WTC11 (cell line): ENCODE data around the gene OR6C2. TPM values are rescaled to one million over a fixed set of nuclear protein-coding genes. Genes with fewer than 3 reads are reported as not detected.

Experiments
- ATAC-seq: fragments of 200-7000 bp; cut with Tn5 transposase; 2 replicates; pipeline ENCODE4 v1.10.0; 2021; ENCODE audit warnings: mild to moderate bottlenecking, moderate library complexity
- CTCF ChIA-PET: fragments of 300-600 bp; sonication (Branson Sonifier 250); formaldehyde crosslinking; loops from one replicate; lab custom pipeline; 2021; ENCODE audit warnings: antibody characterized with exemption; lab: Charles Lee
- POLR2A ChIA-PET: fragments of 350-600 bp; sonication (Branson Sonifier 250); formaldehyde crosslinking; loops from one replicate; lab custom pipeline; 2021; ENCODE audit warnings: antibody characterized with exemption; lab: Charles Lee
- DNase-seq: peaks from one replicate; pipeline ENCODE4 v3.0.0; 2021; ENCODE audit warnings: low spot score
- H3K27ac Mint-ChIP-seq: 2 replicates; pipeline ENCODE4 v1.8.0; 2021; ENCODE audit warnings: mixed read lengths
- H3K27me3 Mint-ChIP-seq: 2 replicates; pipeline ENCODE4 v1.8.0; 2021; ENCODE audit warnings: low read depth, mild to moderate bottlenecking, moderate library complexity, mixed read lengths
- H3K36me3 Mint-ChIP-seq: 2 replicates; pipeline ENCODE4 v1.8.0; 2021; ENCODE audit warnings: mixed read lengths
- H3K4me1 Mint-ChIP-seq: 2 replicates; pipeline ENCODE4 v1.8.0; 2022; ENCODE audit warnings: mixed read lengths
- H3K4me3 Mint-ChIP-seq: 2 replicates; pipeline ENCODE4 v1.8.0; 2021; ENCODE audit warnings: mild to moderate bottlenecking, moderate library complexity, mixed read lengths
- H3K9me3 Mint-ChIP-seq: 2 replicates; pipeline ENCODE4 v1.8.0; 2021; ENCODE audit warnings: mixed read lengths
- ERG ChIP-seq: fragments of 250-450 bp; sonication (Bioruptor Pico); IDR thresholded peaks from 2 replicates; pipeline ENCODE4 v1.8.0; 2021; ENCODE audit warnings: mild to moderate bottlenecking
- FOXP4 ChIP-seq: sonication (generic); formaldehyde crosslinking; IDR thresholded peaks from 2 replicates; pipeline ENCODE4 v1.8.0; 2022; ENCODE audit warnings: mild to moderate bottlenecking, missing genetic modification reagents
- GABPB1 ChIP-seq: sonication (generic); formaldehyde crosslinking; IDR thresholded peaks from 2 replicates; pipeline ENCODE4 v1.8.1; 2023; ENCODE audit warnings: mild to moderate bottlenecking, missing genetic modification reagents
- HMGA2 ChIP-seq: fragments of 250-450 bp; sonication (Bioruptor Pico); IDR thresholded peaks from 2 replicates; pipeline ENCODE4 v1.4.0; 2021; ENCODE audit warnings: mild to moderate bottlenecking, moderate library complexity
- MYBL2 ChIP-seq: sonication (generic); formaldehyde crosslinking; IDR thresholded peaks from 2 replicates; pipeline ENCODE4 v1.8.1; 2023; ENCODE audit warnings: mild to moderate bottlenecking, moderate library complexity, missing genetic modification reagents
- PRDM15 ChIP-seq: sonication (generic); formaldehyde crosslinking; IDR thresholded peaks from 2 replicates; pipeline ENCODE4 v1.8.0; 2022; ENCODE audit warnings: missing genetic modification reagents
- PRRX2 ChIP-seq: fragments of 250-450 bp; sonication (Bioruptor Pico); IDR thresholded peaks from 2 replicates; pipeline ENCODE4 v1.8.0; 2021; ENCODE audit warnings: mild to moderate bottlenecking
- RELA ChIP-seq: sonication (generic); formaldehyde crosslinking; IDR thresholded peaks from 2 replicates; pipeline ENCODE4 v1.8.1; 2022; ENCODE audit warnings: missing genetic modification reagents, mild to moderate bottlenecking, borderline replicate concordance
- SMAD3 ChIP-seq: sonication (generic); formaldehyde crosslinking; IDR thresholded peaks from 2 replicates; pipeline ENCODE4 v1.8.0; 2022; ENCODE audit warnings: missing genetic modification reagents, mild to moderate bottlenecking, borderline replicate concordance
- SP1 ChIP-seq: sonication (generic); formaldehyde crosslinking; conservative IDR thresholded peaks from 2 replicates; pipeline ENCODE4 v1.8.1; 2022; ENCODE audit warnings: missing genetic modification reagents
- TP53 ChIP-seq: sonication (generic); formaldehyde crosslinking; IDR thresholded peaks from 2 replicates; pipeline ENCODE4 v1.8.1; 2023; ENCODE audit warnings: mild to moderate bottlenecking, missing genetic modification reagents
- ZBTB43 ChIP-seq: sonication (generic); formaldehyde crosslinking; IDR thresholded peaks from 2 replicates; pipeline ENCODE4 v1.8.1; 2023; ENCODE audit warnings: mild to moderate bottlenecking, missing genetic modification reagents
- ZMAT4 ChIP-seq: fragments of 250-450 bp; sonication (Bioruptor Pico); IDR thresholded peaks from 2 replicates; pipeline ENCODE4 v1.9.0; 2021; ENCODE audit warnings: mild to moderate bottlenecking
- ZNF121 ChIP-seq: sonication (generic); formaldehyde crosslinking; IDR thresholded peaks from 2 replicates; pipeline ENCODE4 v1.8.0; 2023; ENCODE audit warnings: missing genetic modification reagents
- ZNF232 ChIP-seq: sonication (generic); formaldehyde crosslinking; IDR thresholded peaks from 2 replicates; pipeline ENCODE4 v1.8.0; 2022; ENCODE audit warnings: mild to moderate bottlenecking, missing genetic modification reagents
- ZNF281 ChIP-seq: sonication (generic); formaldehyde crosslinking; IDR thresholded peaks from 2 replicates; pipeline ENCODE4 v1.8.0; 2023; ENCODE audit warnings: mild to moderate bottlenecking, missing genetic modification reagents
- ZNF396 ChIP-seq: fragments of 250-450 bp; sonication (Bioruptor Pico); IDR thresholded peaks from 2 replicates; pipeline ENCODE4 v1.8.0; 2021; ENCODE audit warnings: mild to moderate bottlenecking, moderate library complexity, borderline replicate concordance
- ZNF532 ChIP-seq: fragments of 250-450 bp; sonication (Bioruptor Pico); IDR thresholded peaks from 2 replicates; pipeline ENCODE4 v1.9.0; 2021; ENCODE audit warnings: mild to moderate bottlenecking, borderline replicate concordance
- ZNF671 ChIP-seq: fragments of 250-450 bp; sonication (Bioruptor Pico); IDR thresholded peaks from 2 replicates; pipeline ENCODE4 v1.8.0; 2021; ENCODE audit warnings: mild to moderate bottlenecking
- ZSCAN18 ChIP-seq: fragments of 250-450 bp; sonication (Bioruptor Pico); IDR thresholded peaks from 2 replicates; pipeline ENCODE4 v2.1.2; 2022; ENCODE audit warnings: mild to moderate bottlenecking, moderate library complexity
- total RNA-seq: library from RNA; stranded (reverse); gene quantifications from 3 replicates; pipeline ENCODE4 v1.2.3, GENCODE V29; 2021

OR6C2 gene
- total RNA-seq, 1 experiment from 2014 or later = not detected

GRCh38 chr12:55499810-55500252 is 56.0 kb downstream of the OR6C2 start:
- TF ChIP-seq RELA (CRISPR knock-in tag) = no peak
- TF ChIP-seq PRRX2 (CRISPR knock-in tag) = no peak
- no peak for TF ChIP-seq PRDM15 (CRISPR knock-in tag)
- TF ChIP-seq TP53 = no peak
- no peak for TF ChIP-seq SP1
- no peak for TF ChIP-seq ZNF532 (CRISPR knock-in tag)
- TF ChIP-seq ZNF281 (CRISPR knock-in tag) = no peak
- no peak for TF ChIP-seq ZMAT4 (CRISPR knock-in tag)
- no peak for TF ChIP-seq ZNF232 (CRISPR knock-in tag)
- no peak for TF ChIP-seq HMGA2 (CRISPR knock-in tag)
- no peak for TF ChIP-seq ZBTB43 (CRISPR knock-in tag)
- TF ChIP-seq SMAD3 (CRISPR knock-in tag) = no peak
- TF ChIP-seq ERG (CRISPR knock-in tag) = no peak
- TF ChIP-seq MYBL2 (CRISPR knock-in tag) = no peak
- no peak for TF ChIP-seq ZNF671 (CRISPR knock-in tag)
- no peak for TF ChIP-seq ZNF121
- TF ChIP-seq ZNF396 (CRISPR knock-in tag) = no peak
- TF ChIP-seq ZSCAN18 (CRISPR knock-in tag) = no peak
- no peak for TF ChIP-seq GABPB1 (CRISPR knock-in tag)
- no peak for TF ChIP-seq FOXP4
- DNase-seq = no peak
- H3K27ac Mint-ChIP-seq = no peak overlapping the region
- no peak for ATAC-seq
- no peaks in the 10 kb centered on the region for H3K9me3 Mint-ChIP-seq
- H3K36me3 Mint-ChIP-seq = no peaks in the 10 kb centered on the region
- H3K4me1 Mint-ChIP-seq = peaks cover 3% of the 10 kb centered on the region; the same call in 1 of the 2 replicates
- POLR2A ChIA-PET = no interaction called here
- H3K4me3 Mint-ChIP-seq = no peak overlapping the region
- CTCF ChIA-PET = interaction anchor here (0.6 kb wide), 1 partner anchor 385 kb away, joined by 3 read pairs; no protein-coding TSS in a partner anchor
- no peaks in the 10 kb centered on the region for H3K27me3 Mint-ChIP-seq
